ENCODE measurements around the gene RNASE8. TPM values are rescaled to one million over a fixed set of nuclear protein-coding genes. Genes with fewer than 3 reads are reported as not detected.

The RNASE8 gene
- total and polyA plus RNA-seq, 2 of the 8 experiments (the other 6 are each of a cell fraction or from before 2014, with no cell fraction given), result not detected

GRCh38 chr14:21105095-21105494 lies 47.5 kb downstream of the RNASE8 start (continued):
- TF ChIP-seq JUN (IDR thresholded peaks at IDR 0.05; ENCODE audit: low read depth, low read length), result no peak
- no peak for TF ChIP-seq SIRT6 (IDR thresholded peaks at IDR 0.05; ENCODE audit: low read length)
- TF ChIP-seq RNF2 (IDR thresholded peaks at IDR 0.05; ENCODE audit: borderline replicate concordance, low read depth, low read length, missing control alignments, poor library complexity, severe bottlenecking), result no peak
- no peak for TF ChIP-seq GTF2F1 (IDR thresholded peaks at IDR 0.05; ENCODE audit: borderline replicate concordance, low read depth, low read length)
